Activated naive CD8-positive, alpha-beta T cell treated with anti-CD3 and anti-CD28 coated beads, Interleukin-2, amount 50 U/mL, for 16 hours (primary cell): ENCODE data around the gene KIDINS220.

Experiments used
- DNase-seq: peaks from one replicate; pipeline ENCODE4 v3.0.0-alpha.2; 2020; ENCODE audit warnings: low read depth, low spot score

The KIDINS220 gene

GRCh38 chr2:8851811-8852560 lies 14.6 kb upstream of the KIDINS220 start:
- no peak for DNase-seq

GRCh38 chr2:8850845-8851487 lies 13.6 kb upstream of the KIDINS220 start:
- DNase-seq, result no peak

- DNase-seq, result no peak
Observed at GRCh38 chr2:8849327-8849726, 11.9 kb upstream of the KIDINS220 start.

- DNase-seq, result no peak
Observed at GRCh38 chr2:8848328-8849100, 11.1 kb upstream of the KIDINS220 start.

GRCh38 chr2:8847400-8847799 lies 10.0 kb upstream of the KIDINS220 start:
- DNase-seq, result no peak

GRCh38 chr2:8841932-8842331 lies 4.5 kb upstream of the KIDINS220 start:
- DNase-seq, result no peak

GRCh38 chr2:8840475-8841091 lies 3.2 kb upstream of the KIDINS220 start:
- DNase-seq, result no peak

- DNase-seq, result no peak
Observed at GRCh38 chr2:8839189-8839965, 2.0 kb upstream of the KIDINS220 start.

- no peak for DNase-seq
Observed at GRCh38 chr2:8837795-8838140, 355 bp upstream of the KIDINS220 start.

- no peak for DNase-seq
Observed at GRCh38 chr2:8835279-8835678, 2.1 kb downstream of the KIDINS220 start.

GRCh38 chr2:8833853-8834252 lies 3.6 kb downstream of the KIDINS220 start:
- DNase-seq, result no peak

GRCh38 chr2:8831516-8831915 lies 5.9 kb downstream of the KIDINS220 start:
- no peak for DNase-seq

- DNase-seq, result no peak
Observed at GRCh38 chr2:8827729-8828128, 9.7 kb downstream of the KIDINS220 start.

GRCh38 chr2:8822218-8822617 lies 15.2 kb downstream of the KIDINS220 start:
- no peak for DNase-seq

GRCh38 chr2:8821276-8822217 lies 15.9 kb downstream of the KIDINS220 start:
- no peak for DNase-seq

- no peak for DNase-seq
Observed at GRCh38 chr2:8819948-8820347, 17.5 kb downstream of the KIDINS220 start.

GRCh38 chr2:8819194-8819593 lies 18.2 kb downstream of the KIDINS220 start:
- no peak for DNase-seq

- no peak for DNase-seq
Observed at GRCh38 chr2:8817221-8817620, 20.2 kb downstream of the KIDINS220 start.

GRCh38 chr2:8806885-8807704 lies 30.3 kb downstream of the KIDINS220 start:
- DNase-seq, result no peak
